Endothelial cell of umbilical vein (primary cell): Measurements from ENCODE around the gene INPP4B. TPM values are rescaled to one million over a fixed set of nuclear protein-coding genes. Genes with fewer than 3 reads are reported as not detected.

Source experiments
- BruUV-seq: library from RNA; stranded (reverse); fragments of 400-500 nt; replicated peaks from 2 replicates; lab custom pipeline; 2021; lab: Mats Ljungman, UMichigan
- CTCF ChIA-PET: fragments of 300-600, 350-600 bp; sonication (Branson Sonifier 250); formaldehyde crosslinking; loops from one replicate; lab custom pipeline; 2021; ENCODE audit warnings: antibody characterized with exemption, inconsistent platforms; lab: Charles Lee
- POLR2A ChIA-PET: fragments of 300-600, 350-600 bp; sonication (Branson Sonifier 250); formaldehyde crosslinking; loops from one replicate; lab custom pipeline; 2021; ENCODE audit warnings: antibody characterized with exemption, inconsistent platforms; lab: Charles Lee
- DNase-seq: peaks from one replicate; pipeline ENCODE4 v3.0.0-alpha.2; 2011; ENCODE audit warnings: low read depth, low spot score
- FAIRE-seq: peaks from 2 replicates; lab custom pipeline; 2011; peaks lifted over from hg19 to GRCh38; lab: Jason Lieb, UNC
- H2AFZ ChIP-seq: 2 replicates; pipeline ENCODE4 v1.6.0; 2012; ENCODE audit warnings: low read depth, low read length, control low read depth, inconsistent platforms
- H3K27ac ChIP-seq: 2 replicates; pipeline ENCODE4 v1.5.1; 2011; ENCODE audit warnings: low read depth, mild to moderate bottlenecking, control low read depth, low read length, moderate library complexity; ENCODE audit not compliant: insufficient read depth
- H3K27me3 ChIP-seq, 2 experiments: 2 replicates each; pipeline versions ENCODE4 v1.6.0 to v1.6.1; 2011; ENCODE audit warnings: low read length in 2 of 2, mixed read lengths in 1 of 2; ENCODE audit not compliant: control insufficient read depth in 2 of 2, insufficient read depth in 2 of 2
- H3K36me3 ChIP-seq, 2 experiments: 2 replicates in 1 of 2; 3 replicates in 1 of 2; pipeline ENCODE4 v1.5.1; 2011; ENCODE audit warnings: low read length in 2 of 2, mild to moderate bottlenecking in 1 of 2, moderate library complexity in 1 of 2; ENCODE audit not compliant: control insufficient read depth in 2 of 2, insufficient read depth in 2 of 2; ENCODE audit errors: extremely low read depth in 1 of 2
- H3K4me1 ChIP-seq: 3 replicates; pipeline ENCODE4 v1.5.1; 2011; ENCODE audit warnings: mild to moderate bottlenecking, low read length; ENCODE audit not compliant: control insufficient read depth, insufficient read depth; ENCODE audit errors: extremely low read depth
- H3K4me2 ChIP-seq: 2 replicates; pipeline ENCODE4 v1.6.1; 2011; ENCODE audit warnings: low read length, control low read depth, mixed read lengths; ENCODE audit not compliant: insufficient read depth
- H3K4me3 ChIP-seq, 3 experiments: fragments of 200-600 bp in 1 of 3; sonication (generic), shearing (Covaris generic) in 1 of 3; replicated peaks in 1 of 3; 2 replicates each; pipeline ENCODE4 v1.5.1; 2011 to 2016; ENCODE audit warnings: control low read depth in 3 of 3, low read length in 3 of 3, mild to moderate bottlenecking in 2 of 3, inconsistent platforms in 1 of 3, low read depth in 1 of 3, moderate library complexity in 1 of 3; ENCODE audit not compliant: insufficient read depth in 1 of 3
- H3K79me2 ChIP-seq: 2 replicates; pipeline ENCODE4 v1.6.0; 2012; ENCODE audit warnings: low read length, inconsistent platforms; ENCODE audit not compliant: control insufficient read depth, insufficient read depth
- H3K9ac ChIP-seq: replicated peaks from 2 replicates; pipeline ENCODE3; 2011; ENCODE audit warnings: low read length, control low read depth; ENCODE audit not compliant: insufficient read depth; ENCODE audit errors: extremely low read depth
- H3K9me1 ChIP-seq: replicated peaks from 3 replicates; pipeline ENCODE4 v1.6.0; 2011; ENCODE audit warnings: mild to moderate bottlenecking, low read length; ENCODE audit not compliant: control insufficient read depth, insufficient read depth; ENCODE audit errors: extremely low read depth
- H3K9me3 ChIP-seq: replicated peaks from 2 replicates; pipeline ENCODE4 v1.5.1; 2012; ENCODE audit warnings: low read length, inconsistent platforms; ENCODE audit not compliant: control insufficient read depth, insufficient read depth
- H4K20me1 ChIP-seq: replicated peaks from 2 replicates; pipeline ENCODE3; 2011; ENCODE audit warnings: mild to moderate bottlenecking, low read length; ENCODE audit not compliant: control insufficient read depth, insufficient read depth; ENCODE audit errors: extremely low read depth
- EZH2 ChIP-seq: IDR thresholded peaks from 2 replicates; pipeline ENCODE4 v1.6.1; 2012; ENCODE audit warnings: borderline replicate concordance, low read depth, mild to moderate bottlenecking, moderate library complexity, low read length, inconsistent platforms; ENCODE audit not compliant: severe bottlenecking
- FOS ChIP-seq: IDR thresholded peaks from 2 replicates; pipeline ENCODE4 v1.6.1; 2011; ENCODE audit warnings: mild to moderate bottlenecking, low read length, moderate library complexity, borderline replicate concordance; ENCODE audit not compliant: insufficient read depth
- GATA2 ChIP-seq: IDR thresholded peaks from 2 replicates; pipeline ENCODE4 v1.7.0; 2011; ENCODE audit warnings: low read depth, mild to moderate bottlenecking, moderate library complexity, mixed read lengths, low read length; ENCODE audit not compliant: insufficient read length, insufficient read depth
- JUN ChIP-seq: IDR thresholded peaks from 2 replicates; pipeline ENCODE4 v1.6.1; 2011; ENCODE audit warnings: borderline replicate concordance, low read depth; ENCODE audit not compliant: insufficient read length, insufficient read depth
- MYC ChIP-seq: IDR thresholded peaks from one replicate; pipeline ENCODE4 v1.6.1; 2011; ENCODE audit warnings: mild to moderate bottlenecking, low read depth, low read length
- POLR2A ChIP-seq: IDR thresholded peaks from 2 replicates; pipeline ENCODE4 v1.6.1; 2012; ENCODE audit warnings: low read depth, mild to moderate bottlenecking, control low read depth, low read length
- POLR2AphosphoS5 ChIP-seq: IDR thresholded peaks from 2 replicates; pipeline ENCODE4 v1.6.1; 2012; ENCODE audit warnings: low read depth, mild to moderate bottlenecking, control low read depth, low read length, moderate library complexity; ENCODE audit not compliant: insufficient read depth
- dilution Hi-C: fragments of 300-500 bp; cut with MboI; formaldehyde crosslinking; loops from one replicate; pipeline ENCODE4 v1.15.0; 2019; ENCODE audit warnings: low sequenced_read_pairs; ENCODE audit not compliant: extremely low pct_ligation_motif_present
- intact Hi-C: fragments of 100-400 bp; cut with micrococcal nuclease; formaldehyde crosslinking; loops from one replicate; pipeline ENCODE4 v1.10.0; 2022
- polyA plus RNA-seq, 4 experiments: library from polyadenylated mRNA; depleted of rRNA in 3 of 4; stranded (reverse) in 3 of 4; unstranded in 1 of 4; fragments of >200 nt; gene quantifications; 2 replicates each; pipeline versions ENCODE4 v1.2.1 to v1.2.3, GENCODE V29; 2011 to 2012; ENCODE audit warnings: missing spikeins in 1 of 4
- total RNA-seq: library from RNA; stranded (reverse); gene quantifications from 2 replicates; pipeline ENCODE4 v1.2.3, GENCODE V29; 2021
- TF ChIP-seq, protein P1 (sequence below), 2 donors: IDR thresholded peaks; 1 replicate in 1 of 2; 2 replicates in 1 of 2; pipeline ENCODE4 v1.5.1; 2011; ENCODE audit warnings: low read length in 2 of 2, mild to moderate bottlenecking in 2 of 2, moderate library complexity in 2 of 2, control low read depth in 1 of 2, inconsistent platforms in 1 of 2, low read depth in 1 of 2; ENCODE audit not compliant: insufficient read depth in 1 of 2; ENCODE audit errors: extremely low read depth in 1 of 2
- TF ChIP-seq, protein P2 (sequence below): IDR thresholded peaks from 2 replicates; pipeline ENCODE4 v1.6.1; 2011; ENCODE audit not compliant: insufficient read depth, insufficient read length

The INPP4B gene
- total and polyA plus RNA-seq, 2 donors (not counting 3 experiments of a cell fraction or from before 2014, with no cell fraction given): 0.41 to 3.1 TPM

DNA sequence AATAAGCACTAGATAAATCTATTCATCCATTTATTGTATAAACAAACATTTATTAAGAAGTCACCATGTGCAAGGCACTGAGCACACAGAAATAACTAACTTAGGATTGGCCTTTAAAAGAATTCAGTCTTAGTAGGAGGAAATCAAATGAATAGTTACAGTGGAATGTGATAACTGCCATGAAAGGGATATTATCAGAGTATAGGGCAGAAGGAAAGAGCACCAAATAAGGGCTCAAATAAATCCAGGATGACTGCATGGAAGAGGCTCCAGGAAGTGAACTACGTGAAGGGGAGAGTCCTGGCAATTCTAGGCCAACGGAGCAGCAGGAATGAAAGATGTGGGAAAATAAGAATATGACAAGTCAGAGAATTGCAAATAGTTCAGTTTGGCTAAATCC is 406.0 kb downstream of the INPP4B start:
- H3K4me2 ChIP-seq: no peak overlapping the region
- H3K4me3 ChIP-seq: no peak overlapping the region
- TF ChIP-seq EZH2 (no peak), POLR2AphosphoS5 (no peak), MYC (no peak), FOS (no peak), JUN (no peak), POLR2A (no peak), GATA2 (no peak)
- TF ChIP-seq, protein P1, sequence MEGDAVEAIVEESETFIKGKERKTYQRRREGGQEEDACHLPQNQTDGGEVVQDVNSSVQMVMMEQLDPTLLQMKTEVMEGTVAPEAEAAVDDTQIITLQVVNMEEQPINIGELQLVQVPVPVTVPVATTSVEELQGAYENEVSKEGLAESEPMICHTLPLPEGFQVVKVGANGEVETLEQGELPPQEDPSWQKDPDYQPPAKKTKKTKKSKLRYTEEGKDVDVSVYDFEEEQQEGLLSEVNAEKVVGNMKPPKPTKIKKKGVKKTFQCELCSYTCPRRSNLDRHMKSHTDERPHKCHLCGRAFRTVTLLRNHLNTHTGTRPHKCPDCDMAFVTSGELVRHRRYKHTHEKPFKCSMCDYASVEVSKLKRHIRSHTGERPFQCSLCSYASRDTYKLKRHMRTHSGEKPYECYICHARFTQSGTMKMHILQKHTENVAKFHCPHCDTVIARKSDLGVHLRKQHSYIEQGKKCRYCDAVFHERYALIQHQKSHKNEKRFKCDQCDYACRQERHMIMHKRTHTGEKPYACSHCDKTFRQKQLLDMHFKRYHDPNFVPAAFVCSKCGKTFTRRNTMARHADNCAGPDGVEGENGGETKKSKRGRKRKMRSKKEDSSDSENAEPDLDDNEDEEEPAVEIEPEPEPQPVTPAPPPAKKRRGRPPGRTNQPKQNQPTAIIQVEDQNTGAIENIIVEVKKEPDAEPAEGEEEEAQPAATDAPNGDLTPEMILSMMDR (IDR thresholded peaks at IDR 0.05; ENCODE audit: extremely low read depth in 1 of 2, insufficient read depth in 1 of 2, low read depth in 1 of 2, low read length in 2 of 2): no peak
- TF ChIP-seq, protein P2, sequence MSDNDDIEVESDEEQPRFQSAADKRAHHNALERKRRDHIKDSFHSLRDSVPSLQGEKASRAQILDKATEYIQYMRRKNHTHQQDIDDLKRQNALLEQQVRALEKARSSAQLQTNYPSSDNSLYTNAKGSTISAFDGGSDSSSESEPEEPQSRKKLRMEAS: no peak
- ChIA-PET POLR2A (no interaction called here), CTCF (no interaction called here)
- H2AFZ ChIP-seq: no peak overlapping the region
- no peaks in the 10 kb centered on the region for H3K79me2 ChIP-seq
- dilution Hi-C loops (no loop called here), intact Hi-C loops (no loop called here)
- H3K27ac ChIP-seq: no peak overlapping the region
- no peaks in the 10 kb centered on the region for H3K4me1 ChIP-seq
- no peak overlapping the region for H3K9ac ChIP-seq
- no peaks in the 10 kb centered on the region for H3K36me3 ChIP-seq
- H3K9me3 ChIP-seq: no peaks in the 10 kb centered on the region
- no peaks in the 10 kb centered on the region for H3K9me1 ChIP-seq
- FAIRE-seq: no peak
- DNase-seq: no peak
- no peaks in the 10 kb centered on the region for H4K20me1 ChIP-seq
- no TSS peak for BruUV-seq
- H3K27me3 ChIP-seq: no peaks in the 10 kb centered on the region
